ENCODE results near the gene HYAL2. TPM values are rescaled to one million over a fixed set of nuclear protein-coding genes. Genes with fewer than 3 reads are reported as not detected.

Gene HYAL2
- total and polyA plus RNA-seq, 4 donors: 19.5 to 57.6 (median 33.2) TPM

DNA sequence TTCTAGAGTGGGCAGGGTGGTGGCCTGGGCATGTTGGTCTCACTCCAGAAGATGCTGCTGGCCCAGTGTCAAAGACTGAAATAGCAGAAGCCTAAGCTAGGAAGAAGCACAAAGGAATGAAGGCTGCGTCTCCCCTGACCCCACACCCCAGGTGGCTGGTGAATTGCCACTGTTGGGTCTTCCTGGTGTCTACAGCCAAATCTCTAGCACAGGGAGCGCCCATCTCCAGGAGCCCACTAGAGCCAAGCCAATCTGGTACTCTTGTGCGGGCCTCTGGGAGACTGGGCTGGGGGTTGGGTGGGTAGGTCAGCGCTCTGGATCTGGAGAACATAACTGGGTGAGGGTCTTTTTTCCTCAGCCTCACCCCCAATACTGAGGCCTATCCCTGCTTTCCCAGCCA lies 4.6 kb upstream of the HYAL2 start:
- H3K36me3 ChIP-seq (ENCODE audit: control insufficient read depth in 4 of 4, insufficient read depth in 3 of 4, low read depth in 1 of 4, low read length in 3 of 4): peaks cover 4 to 33% (median 17%) of the 10 kb centered on the region in 4 donors
- WGBS: 73% methylated on average over 4 of the region's 4 CpGs
- no peaks in the 10 kb centered on the region for H3K9me3 ChIP-seq (ENCODE audit: control insufficient read depth in 4 of 4, low read length in 3 of 4)
- peak overlapping the region; percentile 82 to 87 (median 83) for H3K4me3 ChIP-seq (ENCODE audit: low read depth in 1 of 3, low read length in 3 of 3)
- peaks cover 2 to 59% (median 40%) of the 10 kb centered on the region in 4 donors for H3K4me1 ChIP-seq (ENCODE audit: control insufficient read depth in 4 of 4, insufficient read depth in 4 of 4, low read length in 3 of 4)
- no peak for DNase-seq (ENCODE audit: low spot score)
- no peak for TF ChIP-seq FOXA1 (IDR thresholded peaks at IDR 0.05)
- no peak for TF ChIP-seq FOXA2 (IDR thresholded peaks at IDR 0.05)
- TF ChIP-seq EGR1 (IDR thresholded peaks at IDR 0.05; ENCODE audit: low read depth in 2 of 2): no peak
- no peak for TF ChIP-seq YY1 (IDR thresholded peaks at IDR 0.05)
- TF ChIP-seq NR2F2 (IDR thresholded peaks at IDR 0.05): no peak
- no peak for TF ChIP-seq SP1 (IDR thresholded peaks at IDR 0.05)
- H3K9ac ChIP-seq (ENCODE audit: low read depth in 1 of 2, low read length in 2 of 2): peak overlapping the region; percentile 59 to 75
- H3K27ac ChIP-seq (ENCODE audit: low read depth in 1 of 2, low read length in 2 of 2): no peak overlapping the region
- no peaks in the 10 kb centered on the region for H3K27me3 ChIP-seq (ENCODE audit: control insufficient read depth in 4 of 4, insufficient read depth in 4 of 4, low read length in 3 of 4)

DNA sequence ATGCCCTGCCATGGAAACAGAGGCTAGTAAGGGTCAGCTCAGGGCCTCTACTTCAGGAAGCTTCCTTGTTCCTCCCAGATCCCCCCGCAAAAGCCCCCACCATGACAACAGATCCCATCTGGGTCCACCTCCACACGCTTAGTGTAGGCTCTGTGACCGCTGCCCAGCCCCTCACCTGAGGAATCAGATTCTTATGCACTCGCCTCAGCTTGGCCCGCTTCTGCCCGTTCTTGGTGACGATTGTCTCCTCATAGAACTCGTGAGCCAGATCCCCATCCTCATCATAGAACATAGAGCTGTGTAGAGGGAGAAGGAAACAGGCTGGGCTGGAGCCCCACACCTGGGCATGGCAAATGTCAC lies 3.6 kb upstream of the HYAL2 start:
- no peak overlapping the region for H3K27ac ChIP-seq (ENCODE audit: low read depth in 1 of 2, low read length in 2 of 2)

DNA sequence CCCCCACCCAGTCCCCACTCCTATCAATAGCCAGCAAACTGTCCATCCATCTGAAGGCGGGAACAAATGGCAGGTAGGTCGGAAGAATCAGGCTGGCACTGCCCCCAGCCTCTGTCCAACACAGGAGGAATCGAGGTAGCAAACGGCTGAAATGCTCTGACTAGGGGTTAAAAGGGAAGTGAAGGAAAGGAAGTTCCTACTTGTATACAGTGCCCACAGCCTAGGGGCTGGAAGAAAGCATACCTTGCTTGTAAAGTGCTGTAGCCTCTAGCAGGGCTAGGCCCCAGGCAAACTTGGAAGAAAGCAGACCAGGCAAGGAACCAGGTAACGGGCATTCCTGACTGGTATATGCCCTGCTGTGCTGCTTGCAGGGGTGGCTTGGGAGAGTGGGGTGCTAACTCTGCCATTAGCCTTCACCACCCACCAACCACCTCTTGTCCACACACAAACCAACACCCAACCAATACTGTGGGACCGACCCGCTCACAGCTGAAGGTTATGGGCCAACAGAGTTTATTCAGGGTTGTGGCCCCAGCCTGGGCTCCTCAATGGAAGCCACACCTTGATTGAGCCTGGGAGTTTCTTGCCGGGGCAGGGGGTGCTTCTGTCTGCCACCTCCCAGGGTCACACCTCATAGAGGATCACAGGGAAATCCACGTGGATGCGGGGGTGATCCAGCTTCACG lies 3.1 kb upstream of the HYAL2 start:
- Histone ChIP-seq H3K27me3 (ENCODE audit: control insufficient read depth in 4 of 4, insufficient read depth in 4 of 4, low read length in 3 of 4) (no peaks in the 10 kb centered on the region), H3K27ac (ENCODE audit: low read depth in 1 of 2, low read length in 2 of 2) (no peak overlapping the region), H3K4me3 (ENCODE audit: low read depth in 1 of 3, low read length in 3 of 3) (no peak overlapping the region), H3K36me3 (ENCODE audit: control insufficient read depth in 4 of 4, insufficient read depth in 3 of 4, low read depth in 1 of 4, low read length in 3 of 4) (peaks cover 0 to 18% (median 7%) of the 10 kb centered on the region in 4 donors), H3K4me1 (ENCODE audit: control insufficient read depth in 4 of 4, insufficient read depth in 4 of 4, low read length in 3 of 4) (peaks cover 6 to 64% (median 45%) of the 10 kb centered on the region in 4 donors), H3K9ac (ENCODE audit: low read depth in 1 of 2, low read length in 2 of 2) (no peak overlapping the region), H3K9me3 (ENCODE audit: control insufficient read depth in 4 of 4, low read length in 3 of 4) (no peaks in the 10 kb centered on the region)
- 87% methylated on average over 11 of the region's 11 CpGs for WGBS
- TF ChIP-seq, protein P1, sequence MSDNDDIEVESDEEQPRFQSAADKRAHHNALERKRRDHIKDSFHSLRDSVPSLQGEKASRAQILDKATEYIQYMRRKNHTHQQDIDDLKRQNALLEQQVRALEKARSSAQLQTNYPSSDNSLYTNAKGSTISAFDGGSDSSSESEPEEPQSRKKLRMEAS (IDR thresholded peaks at IDR 0.05): no peak
- TF ChIP-seq FOXA2 (IDR thresholded peaks at IDR 0.05) (no peak), YY1 (IDR thresholded peaks at IDR 0.05) (no peak), RAD21 (IDR thresholded peaks at IDR 0.05) (no peak), GABPA (IDR thresholded peaks at IDR 0.05 in 1 of 2, conservative IDR thresholded peaks at IDR 0.05 in 1 of 2) (no peak), JUND (IDR thresholded peaks at IDR 0.05) (no peak), HNF4G (IDR thresholded peaks at IDR 0.05) (no peak), NR2F2 (IDR thresholded peaks at IDR 0.05) (no peak)
- TF ChIP-seq, protein P2, sequence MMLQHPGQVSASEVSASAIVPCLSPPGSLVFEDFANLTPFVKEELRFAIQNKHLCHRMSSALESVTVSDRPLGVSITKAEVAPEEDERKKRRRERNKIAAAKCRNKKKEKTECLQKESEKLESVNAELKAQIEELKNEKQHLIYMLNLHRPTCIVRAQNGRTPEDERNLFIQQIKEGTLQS (IDR thresholded peaks at IDR 0.05): no peak
- DNase-seq (ENCODE audit: low spot score): no peak

More for the DNA sequence above, 3.6 kb upstream of the HYAL2 start:
- no peaks in the 10 kb centered on the region for H3K9me3 ChIP-seq (ENCODE audit: control insufficient read depth in 4 of 4, low read length in 3 of 4)
- no peak for DNase-seq (ENCODE audit: low spot score)
- no peak for TF ChIP-seq GABPA (IDR thresholded peaks at IDR 0.05 in 1 of 2, conservative IDR thresholded peaks at IDR 0.05 in 1 of 2)
- TF ChIP-seq SP1 (IDR thresholded peaks at IDR 0.05): no peak
- TF ChIP-seq, protein P3, sequence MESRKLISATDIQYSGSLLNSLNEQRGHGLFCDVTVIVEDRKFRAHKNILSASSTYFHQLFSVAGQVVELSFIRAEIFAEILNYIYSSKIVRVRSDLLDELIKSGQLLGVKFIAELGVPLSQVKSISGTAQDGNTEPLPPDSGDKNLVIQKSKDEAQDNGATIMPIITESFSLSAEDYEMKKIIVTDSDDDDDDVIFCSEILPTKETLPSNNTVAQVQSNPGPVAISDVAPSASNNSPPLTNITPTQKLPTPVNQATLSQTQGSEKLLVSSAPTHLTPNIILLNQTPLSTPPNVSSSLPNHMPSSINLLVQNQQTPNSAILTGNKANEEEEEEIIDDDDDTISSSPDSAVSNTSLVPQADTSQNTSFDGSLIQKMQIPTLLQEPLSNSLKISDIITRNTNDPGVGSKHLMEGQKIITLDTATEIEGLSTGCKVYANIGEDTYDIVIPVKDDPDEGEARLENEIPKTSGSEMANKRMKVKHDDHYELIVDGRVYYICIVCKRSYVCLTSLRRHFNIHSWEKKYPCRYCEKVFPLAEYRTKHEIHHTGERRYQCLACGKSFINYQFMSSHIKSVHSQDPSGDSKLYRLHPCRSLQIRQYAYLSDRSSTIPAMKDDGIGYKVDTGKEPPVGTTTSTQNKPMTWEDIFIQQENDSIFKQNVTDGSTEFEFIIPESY (IDR thresholded peaks at IDR 0.05): no peak
- no peak for TF ChIP-seq YY1 (IDR thresholded peaks at IDR 0.05)
- TF ChIP-seq FOXA1 (IDR thresholded peaks at IDR 0.05): no peak
- no peak overlapping the region for H3K9ac ChIP-seq (ENCODE audit: low read depth in 1 of 2, low read length in 2 of 2)
- peaks cover 2 to 23% (median 11%) of the 10 kb centered on the region in 4 donors for H3K36me3 ChIP-seq (ENCODE audit: control insufficient read depth in 4 of 4, insufficient read depth in 3 of 4, low read depth in 1 of 4, low read length in 3 of 4)
- H3K27me3 ChIP-seq (ENCODE audit: control insufficient read depth in 4 of 4, insufficient read depth in 4 of 4, low read length in 3 of 4): no peaks in the 10 kb centered on the region
- peaks cover 6 to 63% (median 44%) of the 10 kb centered on the region in 4 donors for H3K4me1 ChIP-seq (ENCODE audit: control insufficient read depth in 4 of 4, insufficient read depth in 4 of 4, low read length in 3 of 4)
- 93% methylated on average over 8 of the region's 8 CpGs for WGBS
- no peak overlapping the region for H3K4me3 ChIP-seq (ENCODE audit: low read depth in 1 of 3, low read length in 3 of 3)

Data from liver (tissue), 9 donors.